Measurements from ENCODE around the gene PARD6G. TPM values are rescaled to one million over a fixed set of nuclear protein-coding genes. Genes with fewer than 3 reads are reported as not detected.

Gene PARD6G
- total and polyA plus RNA-seq, 2 of the 8 experiments (the other 6 are each of a cell fraction or from before 2014, with no cell fraction given), result 11.3 to 17.9 TPM

DNA sequence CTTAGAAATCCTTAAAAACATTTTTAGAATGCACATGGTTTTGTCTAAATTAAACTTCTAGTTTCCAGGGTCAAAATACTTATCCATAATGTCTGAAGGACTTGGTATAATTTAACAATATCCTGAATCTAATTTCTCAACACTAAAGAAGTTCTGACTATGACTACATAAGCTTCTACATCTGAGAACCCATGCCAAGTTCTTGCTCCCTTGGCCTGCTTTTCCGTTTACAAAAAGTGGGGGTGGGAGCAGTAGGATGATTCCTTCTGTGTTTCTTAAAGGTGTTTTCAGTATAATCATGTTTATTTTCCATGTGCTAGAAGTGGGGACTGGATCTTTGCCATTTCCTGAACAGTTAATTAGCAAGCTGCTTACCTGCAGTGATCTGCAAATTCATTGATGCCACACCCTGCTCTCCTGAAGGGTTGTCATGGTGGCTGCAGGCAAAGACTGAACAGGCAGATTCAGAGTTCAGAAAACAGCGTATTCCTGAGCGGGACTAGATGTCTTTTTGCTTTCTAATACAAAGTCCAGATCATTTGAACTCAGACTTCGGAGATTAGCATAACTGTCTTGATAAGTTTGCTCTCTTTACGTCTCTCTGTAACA lies 102.0 kb downstream of the PARD6G start:
- H2AFZ ChIP-seq (ENCODE audit: low read length), result no peak overlapping the region
- H3K9ac ChIP-seq (replicated peaks in 1 of 4; ENCODE audit: extremely low read depth in 1 of 4, low read depth in 3 of 4, low read length in 3 of 4), result no peak overlapping the region
- DNase-seq (ENCODE audit: low read depth in 1 of 2, low spot score in 2 of 2) (no peak), FAIRE-seq (no peak)
- no peak overlapping the region for H2BK120ac ChIP-seq (replicated peaks; ENCODE audit: low read depth, low read length)
- no peak overlapping the region for H3K14ac ChIP-seq (ENCODE audit: insufficient read length)
- H3K27ac ChIP-seq (ENCODE audit: low read depth, low read length), result no peak overlapping the region
- no peaks in the 10 kb centered on the region for H3K9me3 ChIP-seq (ENCODE audit: insufficient read depth in 2 of 2, low read depth in 1 of 2, low read length in 1 of 2)
- H3K18ac ChIP-seq (ENCODE audit: extremely low read depth, low read length), result no peak overlapping the region
- H3K36me3 ChIP-seq (ENCODE audit: control insufficient read depth in 2 of 4, insufficient read depth in 4 of 4, low read length in 3 of 4), result peaks cover 0 to 21% (median 2%) of the 10 kb centered on the region in 4 experiments; a peak in 2 of 8 replicates
- H4K91ac ChIP-seq (replicated peaks; ENCODE audit: insufficient read length, low read length), result no peak overlapping the region
- ChIA-PET POLR2A (ENCODE audit: partially characterized antibody) (interaction anchor here (0.9 to 2.5 kb wide), 4 partner anchors 9 to 35 kb away, joined by 3 to 9 read pairs (median 4); no protein-coding TSS in a partner anchor), CTCF (ENCODE audit: partially characterized antibody) (interaction anchor here (0.7 to 4.6 kb wide), 3 partner anchors 10 to 81 kb away, joined by 3 to 39 read pairs (median 3); no protein-coding TSS in a partner anchor)
- no peak overlapping the region for H2BK20ac ChIP-seq (ENCODE audit: low read length)
- no peak overlapping the region for H2BK5ac ChIP-seq (ENCODE audit: low read depth, low read length)
- H4K8ac ChIP-seq (ENCODE audit: extremely low read depth, insufficient read depth, low read length), result no peak overlapping the region
- H3K27me3 ChIP-seq (replicated peaks in 1 of 4; ENCODE audit: control insufficient read depth in 3 of 4, extremely low read depth in 1 of 4, insufficient read depth in 3 of 4, low read length in 3 of 4), result no peaks in the 10 kb centered on the region
- no peak overlapping the region for H3K4me3 ChIP-seq (ENCODE audit: extremely low read depth in 1 of 4, insufficient read depth in 2 of 4, low read depth in 3 of 4, low read length in 4 of 4)
- WGBS, 2 experiments (ENCODE audit: extremely low coverage in 1 of 2, insufficient coverage in 1 of 2, insufficient read length in 1 of 2, insufficient replicate concordance in 2 of 2, low coverage in 1 of 2, low lambda C conversion rate in 2 of 2, missing lambda C conversion rate in 1 of 2), result 90% methylated on average over 5 of the region's 5 CpGs; no CpG with 5 or more reads in 1 of the 2 experiments
- peaks cover 0 to 6% of the 10 kb centered on the region in 2 experiments for H4K20me1 ChIP-seq (replicated peaks in 1 of 2; ENCODE audit: control insufficient read depth in 1 of 2, insufficient read depth in 2 of 2, low read length in 2 of 2)
- no peak overlapping the region for H4K5ac ChIP-seq (ENCODE audit: insufficient read length, low read depth, low read length)
- no peak overlapping the region for H3K56ac ChIP-seq (replicated peaks; ENCODE audit: insufficient read length, low read depth, low read length)
- no peak overlapping the region for H2AK5ac ChIP-seq (ENCODE audit: low read depth, low read length)
- H2BK15ac ChIP-seq (ENCODE audit: low read length), result no peak overlapping the region
- no peak overlapping the region for H2BK12ac ChIP-seq (ENCODE audit: low read depth, low read length)
- H3K79me2 ChIP-seq (ENCODE audit: control insufficient read depth in 1 of 2, insufficient read depth in 2 of 2, low read length in 2 of 2), result 0 out of 4 replicates have a peak, but pooled peaks cover 0 to 4% of the 10 kb centered on the region in 2 experiments
- H3K79me1 ChIP-seq (ENCODE audit: low read depth, low read length), result no peaks in the 10 kb centered on the region; the same call in 1 of the 2 replicates
- H3K23me2 ChIP-seq (ENCODE audit: low read depth, low read length), result peaks cover 3% of the 10 kb centered on the region; the same call in 1 of the 2 replicates
- no peak overlapping the region for H3K4ac ChIP-seq (replicated peaks; ENCODE audit: insufficient read length, low read depth, low read length)
- no peaks in the 10 kb centered on the region; a peak in 2 of 7 replicates for H3K4me1 ChIP-seq (replicated peaks in 1 of 4; ENCODE audit: control insufficient read depth in 3 of 4, insufficient read depth in 4 of 4, low read length in 3 of 4)
- no peak overlapping the region for H3K23ac ChIP-seq (ENCODE audit: insufficient read length)
- H3K4me2 ChIP-seq (ENCODE audit: insufficient read depth in 1 of 2, low read depth in 2 of 2, low read length in 2 of 2), result no peak overlapping the region
- TF ChIP-seq CTBP2 (IDR thresholded peaks at IDR 0.05; ENCODE audit: borderline replicate concordance, insufficient read depth, insufficient read length, low read length), result no peak
- TF ChIP-seq TCF12 (IDR thresholded peaks at IDR 0.05; ENCODE audit: low read depth, low read length), result no peak
- no peak for TF ChIP-seq FOSL1 (IDR thresholded peaks at IDR 0.05; ENCODE audit: insufficient read depth, low read depth, low read length)
- TF ChIP-seq, protein P1, sequence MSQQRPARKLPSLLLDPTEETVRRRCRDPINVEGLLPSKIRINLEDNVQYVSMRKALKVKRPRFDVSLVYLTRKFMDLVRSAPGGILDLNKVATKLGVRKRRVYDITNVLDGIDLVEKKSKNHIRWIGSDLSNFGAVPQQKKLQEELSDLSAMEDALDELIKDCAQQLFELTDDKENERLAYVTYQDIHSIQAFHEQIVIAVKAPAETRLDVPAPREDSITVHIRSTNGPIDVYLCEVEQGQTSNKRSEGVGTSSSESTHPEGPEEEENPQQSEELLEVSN (IDR thresholded peaks at IDR 0.05), result no peak

Data from H1 (cell line).